ENCODE results near the gene GOSR1. TPM values are rescaled to one million over a fixed set of nuclear protein-coding genes. Genes with fewer than 3 reads are reported as not detected.
"Not testable (repeated sequence)": the region's sequence is repeated elsewhere in the genome, so short reads cannot be mapped to it uniquely, and the experiment has no call there.

Gene GOSR1
- polyA plus RNA-seq, 3 donors, result 45.7 to 53.1 (median 50.8) TPM

DNA sequence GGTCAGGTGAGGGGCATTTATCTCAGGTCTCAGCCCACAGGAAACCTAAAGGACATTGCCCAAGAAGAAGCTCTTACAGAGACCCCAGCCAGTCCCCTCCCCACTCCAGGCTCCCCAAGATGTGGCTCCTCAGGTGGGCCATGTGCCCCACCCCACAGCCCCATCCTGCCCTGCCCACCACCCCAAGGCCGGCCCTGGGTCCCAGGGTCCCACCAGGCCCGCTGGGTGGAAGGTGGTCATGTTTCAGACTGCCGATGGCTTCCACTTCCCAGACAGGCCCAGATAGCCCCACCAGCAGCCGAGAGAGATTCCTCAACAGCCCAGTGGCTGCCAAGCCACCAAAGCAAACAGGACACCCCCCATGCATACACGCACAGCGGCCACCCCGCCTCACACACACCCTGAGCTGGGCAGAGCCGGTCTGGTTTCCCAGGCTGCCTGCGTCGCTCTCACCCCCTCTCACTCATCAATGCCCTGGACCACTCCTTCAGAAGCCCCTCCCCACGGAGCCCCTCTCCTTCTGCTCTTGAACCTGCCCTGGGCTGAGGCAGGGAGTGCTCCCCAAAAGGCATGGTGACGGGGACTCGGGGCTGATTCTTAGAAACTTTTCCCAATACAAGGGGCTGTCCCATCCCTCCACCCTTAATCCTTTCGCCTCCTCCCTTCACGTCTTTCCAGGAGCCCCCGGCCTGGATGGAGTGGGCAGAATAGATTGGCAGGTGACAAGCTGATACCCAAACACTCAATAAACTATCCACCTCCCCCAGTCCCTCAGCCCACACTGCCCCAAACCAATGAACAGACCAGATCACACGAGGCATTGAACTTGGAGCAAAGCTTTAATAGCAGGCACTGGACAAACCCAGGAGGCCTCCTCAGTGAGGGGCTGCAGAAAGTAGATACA, 95.7 kb downstream of the GOSR1 start:
- DNase-seq, result not testable (repeated sequence)

DNA sequence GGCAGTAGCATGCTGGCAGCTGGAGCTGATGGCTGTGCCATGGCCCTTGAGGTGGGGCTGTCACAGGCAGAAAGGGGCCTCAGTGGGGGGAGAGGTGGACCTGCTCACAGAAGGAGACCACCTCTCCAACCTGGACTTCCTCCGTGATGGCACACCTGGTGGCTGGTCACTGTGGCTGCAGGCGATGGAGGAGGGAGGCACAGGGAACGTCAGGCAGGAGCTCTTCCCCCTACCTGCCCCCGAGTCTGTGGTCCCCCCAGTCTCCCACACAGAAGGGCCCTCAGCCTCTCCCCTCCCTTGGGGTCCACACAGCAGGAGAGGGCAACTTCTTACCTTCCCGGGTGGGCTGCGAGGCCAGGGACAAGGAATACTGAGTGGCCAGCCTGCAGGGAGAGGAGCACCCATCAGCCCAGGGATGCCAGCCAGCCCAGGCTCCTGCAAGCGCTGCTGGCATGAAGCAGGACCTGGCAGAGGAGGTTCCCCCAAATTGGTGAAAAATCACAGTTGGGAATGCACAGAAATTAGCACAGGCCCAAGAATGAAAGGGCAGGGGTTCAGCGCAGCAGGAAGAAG, 96.5 kb downstream of the GOSR1 start:
- no peak for DNase-seq

DNA sequence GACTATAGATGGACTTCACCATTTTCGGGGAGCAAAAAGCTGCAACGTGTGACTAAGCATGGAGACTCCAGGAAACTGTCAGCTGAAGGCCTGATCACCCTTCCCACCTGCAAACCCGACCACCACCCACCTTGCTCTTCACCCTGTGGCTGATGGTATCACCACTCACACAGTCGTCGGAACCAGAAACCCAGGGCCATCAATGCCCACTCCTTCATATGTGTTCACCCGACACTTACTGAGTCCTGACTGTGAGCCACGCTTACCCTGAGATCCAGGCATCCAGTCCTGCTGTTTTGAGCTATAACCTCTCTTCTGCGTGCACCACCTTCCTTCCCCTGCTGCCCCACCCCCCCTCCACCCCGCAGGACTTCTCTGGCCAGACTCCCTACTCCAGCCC, 97.1 kb downstream of the GOSR1 start:
- not testable (repeated sequence) for DNase-seq

DNA sequence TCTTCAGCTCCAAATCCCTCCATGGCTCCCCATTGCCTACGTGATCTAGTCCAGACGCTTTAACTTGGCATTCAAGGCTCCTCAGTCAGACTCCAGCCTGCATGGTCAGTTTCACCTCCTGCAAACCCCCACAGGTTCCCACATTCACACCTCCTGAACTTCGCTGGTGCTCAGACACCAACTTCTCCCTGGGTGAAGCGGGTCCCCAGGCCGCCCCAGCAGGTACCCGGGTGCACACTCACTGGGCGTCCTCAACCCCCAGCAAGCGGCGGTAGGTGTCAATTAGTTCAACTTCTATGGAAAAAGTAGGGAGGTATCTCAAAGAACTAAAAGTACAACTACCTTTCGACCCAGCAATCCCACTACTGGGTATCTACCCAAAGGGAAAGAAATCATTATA, 97.6 kb downstream of the GOSR1 start:
- DNase-seq, result not testable (repeated sequence)

DNA sequence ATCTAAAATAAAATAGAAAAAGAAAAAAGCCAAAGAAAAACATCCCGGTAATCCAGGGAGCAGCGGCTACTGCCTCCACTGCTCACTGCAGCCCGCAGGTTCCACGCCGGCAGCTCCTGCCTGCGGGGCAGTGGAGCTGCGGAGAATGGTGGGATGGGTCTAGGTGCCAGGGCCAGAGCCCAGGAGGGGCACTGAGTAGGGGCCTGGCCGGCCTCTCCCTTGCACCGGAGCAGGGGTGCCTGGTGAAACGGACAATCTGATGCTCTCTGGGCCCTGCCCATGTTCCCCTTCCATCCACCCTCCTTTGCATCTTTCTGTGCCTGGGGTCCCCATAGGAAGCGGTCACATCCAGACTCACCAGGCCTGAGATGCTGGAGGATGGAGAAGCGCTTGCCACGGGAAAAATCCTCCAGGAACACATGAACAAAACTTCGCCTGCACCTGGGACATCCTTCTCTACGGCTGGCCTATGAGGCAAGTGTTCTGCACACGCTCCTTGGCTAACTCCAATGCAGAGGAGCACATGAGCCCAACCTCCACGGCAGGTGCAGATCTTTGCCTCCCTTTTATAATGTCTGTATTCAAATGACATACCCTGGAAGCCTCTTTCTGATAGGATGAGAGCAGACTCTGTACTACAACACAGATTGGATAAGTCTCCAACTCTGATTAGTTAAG, 98.6 kb downstream of the GOSR1 start:
- not testable (repeated sequence) for DNase-seq

DNA sequence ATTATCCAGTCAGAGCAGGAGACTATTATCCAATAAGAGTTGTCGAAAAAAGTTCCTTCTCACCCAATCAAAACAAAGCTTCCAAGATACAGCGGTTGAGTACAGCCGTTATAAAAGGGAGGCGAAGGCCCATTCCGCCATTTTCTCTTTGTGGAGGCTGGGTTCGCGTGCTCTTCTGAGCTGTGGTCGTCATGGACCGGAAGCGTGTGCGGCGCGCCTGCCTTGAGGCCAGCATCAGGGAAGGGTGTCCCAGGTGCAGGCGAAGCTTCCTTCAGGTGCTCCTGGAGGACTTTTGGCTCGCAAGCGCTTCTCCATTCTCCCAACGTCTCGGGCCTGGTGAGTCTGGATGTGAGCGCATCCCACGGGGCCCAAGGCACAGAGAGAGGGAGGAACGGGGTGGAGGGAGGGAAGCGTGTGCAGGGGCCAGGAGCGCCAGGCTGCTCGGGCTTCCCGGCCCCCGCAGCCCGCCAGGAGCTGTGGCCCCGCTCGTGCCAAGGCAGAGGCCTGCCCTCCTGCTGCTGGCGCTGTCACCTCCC, 99.2 kb downstream of the GOSR1 start:
- no peak for DNase-seq

Other genes with a start within 250 kb of the GOSR1 start
- gene SLC6A4, start 241.7 kb upstream of the GOSR1 start, polyA plus RNA-seq (ENCODE audit: insufficient read length in 3 of 3), result under 1 TPM; 0.66 to 0.90 (median 0.71) TPM
- gene BLMH, start 185.5 kb upstream of the GOSR1 start, polyA plus RNA-seq (ENCODE audit: insufficient read length in 3 of 3), result 10 to 100 TPM; 79.7 to 91.5 (median 82.6) TPM
- under 1 TPM; 0.56 to 0.81 (median 0.61) TPM for gene TMIGD1, start 143.4 kb upstream of the GOSR1 start, polyA plus RNA-seq (ENCODE audit: insufficient read length in 3 of 3)
- 10 to 100 TPM; 86.8 to 91.6 (median 88.9) TPM for gene CPD, start 98.5 kb upstream of the GOSR1 start, polyA plus RNA-seq (ENCODE audit: insufficient read length in 3 of 3)